ENCODE data around the gene LY6G6F.

Gene LY6G6F

GRCh38 chr6:31740397-31741223 lies 33.9 kb downstream of the LY6G6F start:
- no peak for DNase-seq

- no peak for DNase-seq
Measured at GRCh38 chr6:31741815-31742214, 35.1 kb downstream of the LY6G6F start.

- DNase-seq = no peak
Measured at GRCh38 chr6:31742894-31743293, 36.2 kb downstream of the LY6G6F start.

GRCh38 chr6:31744422-31744821 lies 37.8 kb downstream of the LY6G6F start:
- no peak for DNase-seq

- DNase-seq = no peak
Measured at GRCh38 chr6:31749301-31750036, 42.8 kb downstream of the LY6G6F start.

- DNase-seq = no peak
Measured at GRCh38 chr6:31750411-31751022, 43.9 kb downstream of the LY6G6F start.

- DNase-seq = no peak
Measured at GRCh38 chr6:31752739-31753319, 46.2 kb downstream of the LY6G6F start.

- DNase-seq = no peak
Measured at GRCh38 chr6:31758281-31758680, 51.6 kb downstream of the LY6G6F start.
